ENCODE data around the gene EIF4H. TPM values are rescaled to one million over a fixed set of nuclear protein-coding genes. Genes with fewer than 3 reads are reported as not detected.
A peak's percentile ranks its signal among the peaks of the same experiment; 100 is the strongest.

EIF4H gene
- total RNA-seq, 1 donor from 2014 or later: 263 TPM

GRCh38 chr7:74228951-74229900, 55.1 kb downstream of the EIF4H start:
- no peak for TF ChIP-seq CTCF (IDR thresholded peaks at IDR 0.05)
- POLR2A ChIA-PET: interaction anchor here (0.5 to 6.6 kb wide), 14 partner anchors 9 to 62 kb away, joined by 3 to 142 read pairs (median 9); partner anchors contain the start of genes LAT2 and RFC2
- CTCF ChIA-PET: interaction anchor here (0.9 to 2.2 kb wide), 5 partner anchors 12 to 171 kb away, joined by 3 to 8 read pairs (median 3); no protein-coding TSS in a partner anchor
- H3K36me3 Mint-ChIP-seq (ENCODE audit: low read depth): peaks cover 58% of the 10 kb centered on the region
- intact Hi-C loops (cut with micrococcal nuclease): no loop called here
- ATAC-seq (ENCODE audit: low read depth): peak; percentile 20
- H3K27me3 Mint-ChIP-seq: no peaks in the 10 kb centered on the region
- peak overlapping the region; percentile 53 for H3K4me3 Mint-ChIP-seq
- peaks cover 67% of the 10 kb centered on the region for H3K4me1 Mint-ChIP-seq
- H3K27ac Mint-ChIP-seq: peak overlapping the region; percentile 92
- DNase-seq: no peak
- H3K9me3 Mint-ChIP-seq: no peaks in the 10 kb centered on the region

- Mint-ChIP-seq H3K4me3 (peak overlapping the region; percentile 55), H3K36me3 (ENCODE audit: low read depth) (peaks cover 56% of the 10 kb centered on the region), H3K4me1 (peaks cover 73% of the 10 kb centered on the region), H3K27me3 (no peaks in the 10 kb centered on the region), H3K9me3 (no peaks in the 10 kb centered on the region), H3K27ac (peak overlapping the region; percentile 92)
- DNase-seq (no peak), ATAC-seq (ENCODE audit: low read depth) (peak; percentile 39)
- no peak for TF ChIP-seq CTCF (IDR thresholded peaks at IDR 0.05)
- ChIA-PET CTCF (interaction anchor here (0.9 to 2.2 kb wide), 4 partner anchors 23 to 171 kb away, joined by 3 to 8 read pairs (median 6); no protein-coding TSS in a partner anchor), POLR2A (interaction anchor here (0.5 to 6.6 kb wide), 20 partner anchors 7 to 432 kb away, joined by 3 to 142 read pairs (median 5); partner anchors contain the start of genes LAT2 and RFC2)
- intact Hi-C loops (cut with micrococcal nuclease): loop anchor here (1.0 to 2.0 kb wide), 7 partner anchors 11 to 54 kb away; partner anchors contain the start of gene RFC2
These were observed 56.5 kb downstream of the EIF4H start for GRCh38 chr7:74230446-74231231.

GRCh38 chr7:74231232-74231590, 57.1 kb downstream of the EIF4H start:
- H3K27me3 Mint-ChIP-seq: no peaks in the 10 kb centered on the region
- CTCF ChIA-PET: interaction anchor here (0.8 to 1.0 kb wide), 4 partner anchors 23 to 170 kb away, joined by 3 to 7 read pairs (median 4); no protein-coding TSS in a partner anchor
- POLR2A ChIA-PET: interaction anchor here (0.5 to 6.6 kb wide), 24 partner anchors 8 to 729 kb away, joined by 3 to 142 read pairs (median 5); partner anchors contain the start of genes LAT2 and RFC2
- peak overlapping the region; percentile 55 for H3K4me3 Mint-ChIP-seq
- no peak for TF ChIP-seq CTCF (IDR thresholded peaks at IDR 0.05)
- peaks cover 68% of the 10 kb centered on the region for H3K4me1 Mint-ChIP-seq
- DNase-seq (peak; percentile 63), ATAC-seq (ENCODE audit: low read depth) (peak; percentile 85)
- H3K36me3 Mint-ChIP-seq (ENCODE audit: low read depth): peaks cover 56% of the 10 kb centered on the region
- intact Hi-C loops (cut with micrococcal nuclease): loop anchor here (1.0 to 2.0 kb wide), 7 partner anchors 10 to 54 kb away; partner anchors contain the start of gene RFC2
- peak overlapping the region; percentile 92 for H3K27ac Mint-ChIP-seq
- H3K9me3 Mint-ChIP-seq: no peaks in the 10 kb centered on the region

- ChIA-PET CTCF (interaction anchor here (0.6 kb wide), 1 partner anchor 28 kb away, joined by 4 read pairs; no protein-coding TSS in a partner anchor), POLR2A (interaction anchor here (0.9 kb wide), 1 partner anchor 18 kb away, joined by 8 read pairs; no protein-coding TSS in a partner anchor)
- Mint-ChIP-seq H3K9me3 (no peaks in the 10 kb centered on the region), H3K27ac (peak overlapping the region; percentile 73), H3K4me1 (peaks cover 58% of the 10 kb centered on the region), H3K27me3 (no peaks in the 10 kb centered on the region), H3K36me3 (ENCODE audit: low read depth) (peaks cover 68% of the 10 kb centered on the region), H3K4me3 (no peak overlapping the region)
- DNase-seq (no peak), ATAC-seq (ENCODE audit: low read depth) (no peak)
- no peak for TF ChIP-seq CTCF (IDR thresholded peaks at IDR 0.05)
- intact Hi-C loops (cut with micrococcal nuclease): no loop called here
These were observed 59.6 kb downstream of the EIF4H start for GRCh38 chr7:74233655-74234285.

All from activated B cell treated with CpG ODN at 0.5 μM for 24 hours (primary cell).